Neural crest cell (in vitro differentiated cells): ENCODE results near the gene ZC3H12C. TPM values are rescaled to one million over a fixed set of nuclear protein-coding genes. Genes with fewer than 3 reads are reported as not detected.

Experiments used
- DNase-seq: peaks from one replicate; pipeline ENCODE4 v3.0.0; 2021; ENCODE audit warnings: low read depth, mixed read lengths, low spot score
- H3K27ac Mint-ChIP-seq: one replicate; pipeline ENCODE4 v1.8.0; 2021; ENCODE audit warnings: mild to moderate bottlenecking, mixed read lengths; ENCODE audit not compliant: unreplicated experiment
- H3K27me3 Mint-ChIP-seq: 2 replicates; pipeline ENCODE4 v1.8.0; 2021; ENCODE audit warnings: low read depth, mild to moderate bottlenecking, mixed read lengths
- H3K36me3 Mint-ChIP-seq: 2 replicates; pipeline ENCODE4 v1.8.0; 2021; ENCODE audit warnings: low read depth, mild to moderate bottlenecking, mixed read lengths
- H3K4me1 Mint-ChIP-seq: 2 replicates; pipeline ENCODE4 v1.8.0; 2021; ENCODE audit warnings: mixed read lengths
- H3K4me3 Mint-ChIP-seq: one replicate; pipeline ENCODE4 v1.8.0; 2021; ENCODE audit warnings: mild to moderate bottlenecking, mixed read lengths
- H3K9me3 Mint-ChIP-seq: 2 replicates; pipeline ENCODE4 v1.8.0; 2021; ENCODE audit warnings: mixed read lengths
- total RNA-seq: library from RNA; stranded (reverse); gene quantifications from 2 replicates; pipeline ENCODE4 v1.2.1, GENCODE V29; 2021
- TF ChIP-seq, protein P1 (sequence below): fragments of 200-600 bp; sonication (generic); conservative IDR thresholded peaks from 2 replicates; pipeline ENCODE4 v1.5.0; 2021; ENCODE audit warnings: antibody characterized with exemption, mild to moderate bottlenecking

The ZC3H12C gene
- total RNA-seq, 1 donor from 2014 or later: 14.4 TPM

DNA sequence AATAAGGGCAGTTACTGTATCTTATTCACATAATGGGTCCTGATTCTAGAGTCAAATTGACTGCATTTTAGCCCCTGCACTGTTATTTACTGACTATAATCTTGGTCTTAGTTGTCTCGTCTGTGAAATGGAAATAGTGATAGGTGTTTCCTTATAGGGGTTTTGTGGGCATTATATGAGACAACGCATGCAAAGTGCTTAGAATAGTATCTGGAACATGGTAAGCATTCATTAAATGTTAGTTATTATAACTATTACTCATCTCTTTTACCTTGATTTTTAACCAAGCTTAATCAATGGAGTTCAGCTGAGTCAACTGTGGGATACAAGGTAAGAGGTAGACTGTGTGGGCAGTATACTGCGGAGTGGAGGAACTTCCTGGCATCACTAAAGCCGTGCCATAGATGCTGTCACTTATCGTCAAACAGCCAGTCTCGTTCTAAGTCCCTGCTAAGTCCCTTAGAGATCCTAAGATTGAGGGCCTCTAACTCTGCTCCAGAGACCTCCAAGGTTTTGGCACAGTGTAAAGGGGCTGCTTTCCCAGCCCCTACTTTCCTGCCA is 2.6 kb upstream of the ZC3H12C start:
- H3K4me1 Mint-ChIP-seq: peaks cover 25% of the 10 kb centered on the region
- TF ChIP-seq, protein P1, sequence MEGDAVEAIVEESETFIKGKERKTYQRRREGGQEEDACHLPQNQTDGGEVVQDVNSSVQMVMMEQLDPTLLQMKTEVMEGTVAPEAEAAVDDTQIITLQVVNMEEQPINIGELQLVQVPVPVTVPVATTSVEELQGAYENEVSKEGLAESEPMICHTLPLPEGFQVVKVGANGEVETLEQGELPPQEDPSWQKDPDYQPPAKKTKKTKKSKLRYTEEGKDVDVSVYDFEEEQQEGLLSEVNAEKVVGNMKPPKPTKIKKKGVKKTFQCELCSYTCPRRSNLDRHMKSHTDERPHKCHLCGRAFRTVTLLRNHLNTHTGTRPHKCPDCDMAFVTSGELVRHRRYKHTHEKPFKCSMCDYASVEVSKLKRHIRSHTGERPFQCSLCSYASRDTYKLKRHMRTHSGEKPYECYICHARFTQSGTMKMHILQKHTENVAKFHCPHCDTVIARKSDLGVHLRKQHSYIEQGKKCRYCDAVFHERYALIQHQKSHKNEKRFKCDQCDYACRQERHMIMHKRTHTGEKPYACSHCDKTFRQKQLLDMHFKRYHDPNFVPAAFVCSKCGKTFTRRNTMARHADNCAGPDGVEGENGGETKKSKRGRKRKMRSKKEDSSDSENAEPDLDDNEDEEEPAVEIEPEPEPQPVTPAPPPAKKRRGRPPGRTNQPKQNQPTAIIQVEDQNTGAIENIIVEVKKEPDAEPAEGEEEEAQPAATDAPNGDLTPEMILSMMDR: no peak
- H3K4me3 Mint-ChIP-seq: no peak overlapping the region

GRCh38 chr11:110092111-110092514 is 1.1 kb upstream of the ZC3H12C start:
- H3K4me3 Mint-ChIP-seq: no peak overlapping the region
- H3K9me3 Mint-ChIP-seq: no peaks in the 10 kb centered on the region
- H3K27ac Mint-ChIP-seq: peak overlapping the region; percentile 94
- peaks cover 5% of the 10 kb centered on the region for H3K27me3 Mint-ChIP-seq
- H3K4me1 Mint-ChIP-seq: peaks cover 34% of the 10 kb centered on the region
- no peak for DNase-seq
- TF ChIP-seq, protein P1: no peak
- no peaks in the 10 kb centered on the region for H3K36me3 Mint-ChIP-seq

More for the DNA sequence above, 2.6 kb upstream of the ZC3H12C start:
- no peaks in the 10 kb centered on the region for H3K36me3 Mint-ChIP-seq
- peaks cover 8% of the 10 kb centered on the region for H3K27me3 Mint-ChIP-seq
- no peak for DNase-seq
- H3K9me3 Mint-ChIP-seq: no peaks in the 10 kb centered on the region
- no peak overlapping the region for H3K27ac Mint-ChIP-seq

DNA sequence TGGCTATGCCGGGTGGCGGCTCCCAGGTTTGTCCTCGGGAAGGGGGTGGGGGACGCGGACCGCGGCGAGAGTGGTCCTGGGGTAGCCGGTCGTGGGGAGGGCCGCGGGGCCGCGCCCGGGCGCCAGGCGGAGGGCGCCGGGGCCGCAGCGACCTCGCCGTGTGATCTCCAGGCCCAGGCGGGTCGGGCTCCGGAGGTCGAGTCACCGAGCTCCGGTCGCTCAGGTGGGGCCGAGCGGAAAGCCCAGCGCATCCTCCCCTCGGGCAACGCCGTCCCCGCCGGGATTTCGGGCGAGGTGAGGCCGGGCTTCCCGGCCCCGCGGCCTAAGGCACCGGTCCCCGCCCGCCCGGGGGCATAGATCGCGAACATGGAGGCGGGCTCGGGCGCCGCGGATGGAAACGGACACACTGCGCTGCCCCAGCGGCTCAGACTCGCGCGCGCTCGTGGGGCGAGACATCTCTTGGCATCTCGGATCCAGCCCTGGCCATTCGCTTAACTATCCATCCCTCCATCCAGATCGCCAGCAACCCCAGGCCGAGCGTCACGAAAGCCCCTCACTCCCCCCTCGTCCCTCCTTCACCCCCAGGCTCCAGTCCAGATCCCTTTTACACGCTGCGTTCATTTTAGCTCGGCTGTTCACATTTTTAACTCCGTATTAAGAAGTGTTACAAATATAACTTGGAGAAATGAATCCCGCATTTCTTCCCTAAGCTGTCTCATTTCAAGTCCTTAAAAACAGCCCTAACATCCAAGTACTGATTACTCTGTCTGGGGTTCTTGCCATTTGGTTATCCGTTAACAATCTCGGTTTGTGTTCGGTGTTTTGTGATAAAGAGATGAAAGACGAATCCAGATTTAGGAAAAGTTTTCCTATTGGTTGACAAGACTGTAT is 460 bp downstream of the ZC3H12C start:
- Mint-ChIP-seq H3K4me1 (peaks cover 34% of the 10 kb centered on the region), H3K27me3 (peaks cover 5% of the 10 kb centered on the region), H3K27ac (peak overlapping the region; percentile 96), H3K4me3 (peak overlapping the region; percentile 95), H3K36me3 (no peaks in the 10 kb centered on the region), H3K9me3 (no peaks in the 10 kb centered on the region)
- peak; percentile 51 for DNase-seq
- TF ChIP-seq, protein P1: no peak

GRCh38 chr11:110094298-110095285 is 1.4 kb downstream of the ZC3H12C start:
- H3K27ac Mint-ChIP-seq: peak overlapping the region; percentile 96
- TF ChIP-seq, protein P1: no peak
- H3K9me3 Mint-ChIP-seq: no peaks in the 10 kb centered on the region
- peak overlapping the region; percentile 95 for H3K4me3 Mint-ChIP-seq
- peaks cover 5% of the 10 kb centered on the region for H3K27me3 Mint-ChIP-seq
- no peaks in the 10 kb centered on the region for H3K36me3 Mint-ChIP-seq
- DNase-seq: no peak
- peaks cover 34% of the 10 kb centered on the region for H3K4me1 Mint-ChIP-seq

DNA sequence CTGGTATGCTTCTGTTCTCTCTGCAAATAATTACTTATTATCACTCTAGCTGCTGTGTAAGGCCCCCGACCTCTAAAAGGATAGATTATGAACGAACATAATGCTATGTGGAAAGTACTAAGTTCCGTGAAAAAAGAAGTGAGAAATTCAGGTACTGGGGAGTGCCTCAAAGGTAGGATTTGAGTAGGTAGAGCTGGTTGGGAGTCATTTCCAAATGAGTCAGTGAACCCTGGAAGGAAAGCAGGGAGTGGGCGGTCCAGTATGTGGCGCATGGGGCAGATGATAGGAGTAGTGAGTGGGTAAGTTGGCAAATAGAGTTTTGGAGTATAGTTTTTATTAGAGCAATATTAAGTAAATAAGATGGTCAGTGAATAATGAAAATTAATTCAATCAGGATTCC is 2.4 kb downstream of the ZC3H12C start:
- Mint-ChIP-seq H3K27me3 (peaks cover 5% of the 10 kb centered on the region), H3K36me3 (peaks cover 1% of the 10 kb centered on the region), H3K27ac (no peak overlapping the region), H3K9me3 (no peaks in the 10 kb centered on the region), H3K4me3 (peak overlapping the region; percentile 36), H3K4me1 (peaks cover 37% of the 10 kb centered on the region)
- TF ChIP-seq, protein P1: no peak
- no peak for DNase-seq
